Bronchial epithelial cell (primary cell): ENCODE data around the gene WDR41. TPM values are rescaled to one million over a fixed set of nuclear protein-coding genes. Genes with fewer than 3 reads are reported as not detected.
A peak's percentile ranks its signal among the peaks of the same experiment; 100 is the strongest.

Experiments used
- DNase-seq: peaks from one replicate; pipeline ENCODE4 v3.0.0-alpha.2; 2010; ENCODE audit warnings: low read depth
- FAIRE-seq: peaks from 2 replicates; lab custom pipeline; 2011; peaks lifted over from hg19 to GRCh38; lab: Jason Lieb, UNC
- H3K27me3 ChIP-seq: 2 replicates; pipeline ENCODE4 v1.5.1; 2011; ENCODE audit warnings: low read length; ENCODE audit not compliant: control insufficient read depth, insufficient read depth
- H3K36me3 ChIP-seq: 2 replicates; pipeline ENCODE4 v1.5.1; 2011; ENCODE audit warnings: low read length; ENCODE audit not compliant: control insufficient read depth, insufficient read depth
- H3K4me3 ChIP-seq: 2 replicates; pipeline ENCODE4 v1.5.1; 2011; ENCODE audit warnings: mild to moderate bottlenecking, low read depth, low read length, control low read depth
- total RNA-seq: library from RNA; depleted of rRNA; stranded (reverse); fragments of >200 nt; gene quantifications from 2 replicates; pipeline ENCODE4 v1.2.1, GENCODE V29; 2014
- TF ChIP-seq, protein P1 (sequence below): IDR thresholded peaks from 2 replicates; pipeline ENCODE4 v1.5.1; 2011; ENCODE audit warnings: mild to moderate bottlenecking, moderate library complexity, low read length, control low read depth, inconsistent platforms; ENCODE audit not compliant: insufficient read depth, severe bottlenecking

Gene WDR41
- total RNA-seq, 1 donor from 2014 or later = 148 TPM

DNA sequence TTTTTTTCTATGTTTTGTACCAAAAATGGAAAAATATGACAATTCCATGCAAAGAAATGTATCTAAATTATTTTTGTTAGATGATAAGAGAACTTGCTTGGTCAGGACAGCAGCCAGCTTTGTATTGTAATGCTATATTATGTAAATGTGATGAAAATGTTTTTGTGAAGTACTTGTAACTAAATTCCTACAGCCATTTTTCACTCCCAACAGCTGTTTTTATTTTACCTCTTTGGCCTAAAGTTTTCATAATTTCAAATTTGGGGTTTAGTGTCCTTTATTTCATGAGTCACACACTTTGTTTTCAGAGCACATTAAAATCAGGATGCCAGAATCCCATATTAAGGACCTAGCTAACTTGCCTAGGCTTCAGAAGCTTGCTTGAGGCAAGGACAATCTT, 64.1 kb downstream of the WDR41 start:
- H3K27me3 ChIP-seq = no peaks in the 10 kb centered on the region
- FAIRE-seq = no peak
- TF ChIP-seq, protein P1, sequence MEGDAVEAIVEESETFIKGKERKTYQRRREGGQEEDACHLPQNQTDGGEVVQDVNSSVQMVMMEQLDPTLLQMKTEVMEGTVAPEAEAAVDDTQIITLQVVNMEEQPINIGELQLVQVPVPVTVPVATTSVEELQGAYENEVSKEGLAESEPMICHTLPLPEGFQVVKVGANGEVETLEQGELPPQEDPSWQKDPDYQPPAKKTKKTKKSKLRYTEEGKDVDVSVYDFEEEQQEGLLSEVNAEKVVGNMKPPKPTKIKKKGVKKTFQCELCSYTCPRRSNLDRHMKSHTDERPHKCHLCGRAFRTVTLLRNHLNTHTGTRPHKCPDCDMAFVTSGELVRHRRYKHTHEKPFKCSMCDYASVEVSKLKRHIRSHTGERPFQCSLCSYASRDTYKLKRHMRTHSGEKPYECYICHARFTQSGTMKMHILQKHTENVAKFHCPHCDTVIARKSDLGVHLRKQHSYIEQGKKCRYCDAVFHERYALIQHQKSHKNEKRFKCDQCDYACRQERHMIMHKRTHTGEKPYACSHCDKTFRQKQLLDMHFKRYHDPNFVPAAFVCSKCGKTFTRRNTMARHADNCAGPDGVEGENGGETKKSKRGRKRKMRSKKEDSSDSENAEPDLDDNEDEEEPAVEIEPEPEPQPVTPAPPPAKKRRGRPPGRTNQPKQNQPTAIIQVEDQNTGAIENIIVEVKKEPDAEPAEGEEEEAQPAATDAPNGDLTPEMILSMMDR = no peak
- DNase-seq = no peak
- H3K4me3 ChIP-seq = no peak overlapping the region
- H3K36me3 ChIP-seq = no peaks in the 10 kb centered on the region

DNA sequence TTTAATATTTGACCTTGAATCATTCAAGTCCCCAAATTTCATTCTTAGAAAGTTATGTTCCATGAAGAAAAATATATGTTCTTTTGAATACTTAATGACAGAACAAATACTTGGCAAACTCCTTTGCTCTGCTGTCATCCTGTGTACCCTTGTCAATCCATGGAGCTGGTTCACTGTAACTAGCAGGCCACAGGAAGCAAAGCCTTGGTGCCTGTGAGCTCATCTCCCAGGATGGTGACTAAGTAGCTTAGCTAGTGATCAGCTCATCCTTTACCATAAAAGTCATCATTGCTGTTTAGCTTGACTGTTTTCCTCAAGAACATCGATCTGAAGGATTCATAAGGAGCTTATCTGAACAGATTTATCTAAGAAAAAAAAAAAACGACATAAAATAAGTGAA, 65.4 kb downstream of the WDR41 start:
- DNase-seq (peak; percentile 36), FAIRE-seq (no peak)
- no peaks in the 10 kb centered on the region for H3K36me3 ChIP-seq
- H3K4me3 ChIP-seq = no peak overlapping the region
- no peaks in the 10 kb centered on the region for H3K27me3 ChIP-seq
- TF ChIP-seq, protein P1 = no peak

DNA sequence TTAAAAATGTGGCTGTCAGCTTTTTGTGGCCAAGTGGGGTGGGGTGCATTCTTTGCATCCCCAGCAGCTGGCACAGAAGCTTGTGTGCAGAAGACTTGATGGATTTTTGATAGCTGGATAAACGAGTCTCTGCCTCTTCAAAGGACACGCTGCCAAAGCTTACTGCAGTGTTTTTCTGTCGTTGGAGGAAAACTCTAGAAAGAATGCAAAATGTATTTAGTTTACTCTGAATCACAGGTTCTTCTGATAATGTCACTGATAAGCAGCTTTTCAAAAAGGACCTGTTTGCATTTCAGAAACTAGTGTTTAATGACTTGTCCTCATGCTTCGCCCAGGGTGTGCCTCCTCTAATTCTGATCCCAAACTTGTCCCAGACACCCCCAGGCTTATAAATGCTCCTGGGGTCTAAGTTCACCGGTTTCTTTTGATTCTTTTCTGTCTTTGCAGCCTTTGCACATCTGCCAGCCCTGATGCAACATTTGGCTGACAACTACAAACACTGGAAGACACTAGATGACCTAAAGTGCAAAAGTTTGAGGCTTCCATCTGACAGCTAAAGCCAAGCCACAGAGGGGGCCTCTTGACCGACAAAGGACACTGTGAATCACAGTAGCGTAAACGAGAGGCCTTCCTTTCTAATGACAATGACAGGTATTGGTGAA, 66.0 kb downstream of the WDR41 start:
- no peak overlapping the region for H3K4me3 ChIP-seq
- no peak for FAIRE-seq
- DNase-seq = no peak
- H3K27me3 ChIP-seq = no peaks in the 10 kb centered on the region
- TF ChIP-seq, protein P1 = no peak
- no peaks in the 10 kb centered on the region for H3K36me3 ChIP-seq

DNA sequence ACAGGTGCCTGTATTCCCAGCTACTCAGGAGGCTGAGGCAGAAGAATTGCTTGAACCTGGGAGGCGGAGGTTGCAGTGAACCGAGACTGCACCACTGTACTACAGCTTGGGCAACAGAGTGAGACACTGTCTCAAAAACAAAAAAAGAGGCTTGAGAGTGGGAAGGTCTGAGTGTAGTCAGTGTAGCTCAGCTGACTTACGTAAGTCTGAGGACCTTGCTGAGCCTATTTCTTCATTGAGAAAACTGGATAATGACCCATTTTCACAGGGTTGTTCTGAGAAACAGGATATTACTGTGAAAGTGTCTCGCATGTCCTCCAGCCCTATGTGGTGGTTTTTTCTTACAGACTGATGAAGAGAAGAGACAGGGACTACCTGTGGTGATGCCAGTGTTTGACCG, 66.7 kb downstream of the WDR41 start:
- DNase-seq = no peak
- FAIRE-seq = no peak
- Histone ChIP-seq H3K27me3 (no peaks in the 10 kb centered on the region), H3K36me3 (no peaks in the 10 kb centered on the region), H3K4me3 (no peak overlapping the region)
- TF ChIP-seq, protein P1 = no peak

DNA sequence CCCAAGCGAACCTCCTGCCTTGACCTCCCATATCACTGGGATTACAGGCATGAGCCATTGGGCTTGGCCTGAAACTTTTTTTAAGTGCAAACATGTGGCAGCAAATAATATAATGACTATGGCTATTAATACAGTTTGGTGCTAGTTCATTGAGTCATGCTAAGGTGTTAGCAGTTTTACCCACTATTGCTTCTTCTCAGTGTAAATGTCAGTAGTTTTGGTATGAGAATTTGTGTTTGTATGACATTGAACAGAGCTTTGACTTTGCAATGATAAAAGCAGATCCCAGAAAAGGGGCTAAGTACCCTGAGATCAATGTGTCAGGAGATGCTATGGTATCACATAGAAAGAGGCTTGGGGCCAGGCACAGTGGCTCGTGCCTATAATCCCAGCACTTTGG, 67.2 kb downstream of the WDR41 start:
- no peak overlapping the region for H3K4me3 ChIP-seq
- FAIRE-seq (no peak), DNase-seq (no peak)
- no peaks in the 10 kb centered on the region for H3K36me3 ChIP-seq
- TF ChIP-seq, protein P1 = no peak
- no peaks in the 10 kb centered on the region for H3K27me3 ChIP-seq

DNA sequence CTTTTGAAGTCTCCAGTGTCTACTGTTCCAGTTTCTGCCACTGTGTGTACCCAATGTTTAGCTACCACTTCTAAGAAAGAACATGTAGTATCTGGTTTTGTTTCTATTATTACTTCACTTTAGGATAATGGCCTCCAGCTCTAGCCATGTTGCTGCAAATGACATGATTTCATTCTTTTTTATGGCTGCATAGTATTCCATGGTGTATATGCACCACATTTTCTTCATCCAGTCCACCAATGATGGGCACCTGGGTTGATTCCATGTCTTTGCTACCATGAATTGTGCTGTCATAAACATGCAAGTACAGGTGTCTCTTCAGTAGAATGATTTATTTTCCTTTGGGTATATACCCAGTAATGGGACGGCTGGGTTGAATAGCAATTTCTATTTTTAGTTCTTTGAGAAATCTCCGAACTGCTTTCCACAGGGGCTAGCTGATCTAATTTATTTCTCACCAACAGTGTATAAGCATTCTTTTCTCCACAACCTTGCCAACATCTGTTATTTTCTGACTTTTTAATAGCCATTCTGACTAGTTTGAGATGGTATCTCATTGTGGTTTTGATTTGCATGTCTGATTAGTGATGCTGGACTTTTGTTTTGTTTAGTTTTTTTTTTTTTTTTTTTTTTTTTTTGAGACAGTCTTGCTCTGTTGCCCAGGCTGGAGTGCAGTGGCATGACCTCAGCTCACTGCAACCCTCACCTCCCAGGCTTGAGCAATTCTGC, 68.9 kb downstream of the WDR41 start:
- TF ChIP-seq, protein P1 = no peak
- Histone ChIP-seq H3K27me3 (no peaks in the 10 kb centered on the region), H3K4me3 (no peak overlapping the region), H3K36me3 (no peaks in the 10 kb centered on the region)
- DNase-seq = no peak
- no peak for FAIRE-seq
